Psoas muscle (tissue), 8 donors: Measurements from ENCODE around the gene DSG3. TPM values are rescaled to one million over a fixed set of nuclear protein-coding genes. Genes with fewer than 3 reads are reported as not detected.

Experiments
- ATAC-seq, 4 donors: fragments of 200-7000 bp; cut with Tn5 transposase; one replicate each; pipeline ENCODE4 v1.9.1; 2020; ENCODE audit warnings: moderate library complexity in 3 of 4, mild to moderate bottlenecking in 2 of 4
- DNase-seq, 2 donors: peaks; one replicate each; pipeline ENCODE4 v3.0.0-alpha.2; 2020
- H3K27ac ChIP-seq: fragments of 200-600 bp; one replicate; pipeline ENCODE4 v1.8.0; 2022
- H3K27me3 ChIP-seq, 3 donors: fragments of 200-600 bp in 1 of 3; one replicate each; pipeline versions ENCODE4 v1.6.1 to v1.8.0; 2013 to 2022; ENCODE audit warnings: low read length in 2 of 3, mild to moderate bottlenecking in 2 of 3, moderate library complexity in 1 of 3; ENCODE audit not compliant: insufficient read depth in 3 of 3
- H3K36me3 ChIP-seq, 2 donors: fragments of 200-600 bp in 1 of 2; one replicate each; pipeline versions ENCODE4 v1.6.1 to v1.8.0; 2013 to 2022; ENCODE audit warnings: low read depth in 1 of 2, mild to moderate bottlenecking in 1 of 2, moderate library complexity in 1 of 2; ENCODE audit not compliant: insufficient read depth in 1 of 2
- H3K4me1 ChIP-seq: fragments of 200-600 bp; one replicate; pipeline ENCODE4 v1.8.0; 2022
- H3K4me3 ChIP-seq: fragments of 200-600 bp; one replicate; pipeline ENCODE4 v1.8.0; 2022; ENCODE audit warnings: mild to moderate bottlenecking
- H3K9me3 ChIP-seq: fragments of 200-600 bp; one replicate; pipeline ENCODE4 v1.8.0; 2022
- WGBS, 3 donors: extraction: QIAGEN DNeasy Blood & Tissue Kit; methylation state at CpG; one replicate each; pipeline versions ENCODE4 v1.1.6 to v1.1.7; 2013; 5-methylcytosine and 5-hydroxymethylcytosine counted together
- intact Hi-C, 2 donors: fragments of 100-400 bp; cut with DNase I; formaldehyde crosslinking; loops; one replicate each; pipeline versions ENCODE4 v1.11.0 to v1.14.2; 2022
- polyA plus RNA-seq, 3 donors: library from polyadenylated mRNA; stranded (reverse); fragments of 200-250 nt; gene quantifications; one replicate each; pipeline ENCODE4 v1.2.3, GENCODE V29; 2013
- total RNA-seq, 4 donors: library from RNA; stranded (reverse); fragmentation: NEBNext Ultra II Directional in 2 of 4; extraction: Animal tissue kit (Norgen Biotek cat#: 25700) in 2 of 4; gene quantifications; one replicate each; pipeline versions ENCODE4 v1.2.1 to v1.2.4, GENCODE V29; 2021 to 2023
- TF ChIP-seq, protein P1 (sequence below): fragments of 200-600 bp; IDR thresholded peaks from one replicate; pipeline ENCODE4 v1.8.0; 2022; ENCODE audit warnings: antibody characterized with exemption
- donor health status: healthy with polysubstance abuse.
- donor health status: DM: no; HTN: no; CAD: no; lungs with moderate emphysema.
- donor health status: Bipolar disorder and iron deficiency.
- donor health status: healthy.
- donor health status: DM: yes; HTN: yes; CAD: no.
- donor health status: DM: no; HTN: no; CAD: no.
- donor health status: DM: no; HTN: no; CAD: no.
- donor health status: DM: yes; HTN: yes; CAD: no.

DSG3 gene
- total and polyA plus RNA-seq, 7 donors = under 0.01 to 0.04 (median 0.02) TPM; not detected in 3

DNA sequence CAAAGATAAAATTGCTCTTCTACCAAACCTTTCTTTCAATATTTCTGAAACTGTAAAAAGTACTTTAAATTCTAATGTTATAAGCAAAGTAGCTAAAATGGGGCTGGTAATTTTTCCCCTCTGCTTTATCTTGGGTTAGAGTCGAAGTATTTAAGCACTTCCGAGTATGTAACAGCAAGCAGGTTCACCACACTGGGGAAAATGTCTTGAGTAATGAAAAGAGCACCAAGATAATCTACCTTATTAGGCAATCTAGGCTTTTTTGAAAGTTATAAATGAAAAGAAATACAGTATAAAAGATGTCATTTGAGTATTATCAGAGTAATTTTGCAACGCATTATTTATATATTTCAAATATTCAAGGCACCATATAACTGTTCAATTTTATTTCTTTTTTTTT lies 687 bp upstream of the DSG3 start:
- Histone ChIP-seq H3K4me1 (no peaks in the 10 kb centered on the region), H3K36me3 (no peaks in the 10 kb centered on the region), H3K27me3 (peaks cover 0 to 4% (median 0%) of the 10 kb centered on the region in 3 donors), H3K4me3 (no peak overlapping the region), H3K9me3 (no peaks in the 10 kb centered on the region), H3K27ac (no peak overlapping the region)
- TF ChIP-seq, protein P1, sequence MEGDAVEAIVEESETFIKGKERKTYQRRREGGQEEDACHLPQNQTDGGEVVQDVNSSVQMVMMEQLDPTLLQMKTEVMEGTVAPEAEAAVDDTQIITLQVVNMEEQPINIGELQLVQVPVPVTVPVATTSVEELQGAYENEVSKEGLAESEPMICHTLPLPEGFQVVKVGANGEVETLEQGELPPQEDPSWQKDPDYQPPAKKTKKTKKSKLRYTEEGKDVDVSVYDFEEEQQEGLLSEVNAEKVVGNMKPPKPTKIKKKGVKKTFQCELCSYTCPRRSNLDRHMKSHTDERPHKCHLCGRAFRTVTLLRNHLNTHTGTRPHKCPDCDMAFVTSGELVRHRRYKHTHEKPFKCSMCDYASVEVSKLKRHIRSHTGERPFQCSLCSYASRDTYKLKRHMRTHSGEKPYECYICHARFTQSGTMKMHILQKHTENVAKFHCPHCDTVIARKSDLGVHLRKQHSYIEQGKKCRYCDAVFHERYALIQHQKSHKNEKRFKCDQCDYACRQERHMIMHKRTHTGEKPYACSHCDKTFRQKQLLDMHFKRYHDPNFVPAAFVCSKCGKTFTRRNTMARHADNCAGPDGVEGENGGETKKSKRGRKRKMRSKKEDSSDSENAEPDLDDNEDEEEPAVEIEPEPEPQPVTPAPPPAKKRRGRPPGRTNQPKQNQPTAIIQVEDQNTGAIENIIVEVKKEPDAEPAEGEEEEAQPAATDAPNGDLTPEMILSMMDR = no peak
- WGBS, 3 donors = 88 to 92% (median 89%) methylated on average over 3 of the region's 3 CpGs
- no peak for DNase-seq
- intact Hi-C loops = no loop called here
- ATAC-seq = no peak

DNA sequence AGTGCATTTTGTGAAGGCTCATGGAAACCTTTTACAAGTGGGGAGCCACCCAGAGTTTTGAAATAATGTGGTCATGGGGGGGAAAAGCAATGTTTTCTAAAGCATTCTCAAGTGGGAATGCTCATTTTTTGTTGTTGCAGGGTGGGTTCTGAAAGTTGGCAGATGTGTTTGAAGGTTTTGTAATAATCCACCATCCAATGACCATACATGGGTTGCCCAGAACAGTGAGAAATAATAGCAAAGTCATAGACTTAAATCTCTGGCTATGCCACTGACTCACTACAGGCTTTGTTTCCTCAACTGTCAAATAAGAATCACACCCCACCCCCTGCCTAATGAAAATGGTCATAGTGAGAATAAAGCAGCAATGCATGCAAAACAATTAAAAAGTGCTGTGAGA lies 2.9 kb downstream of the DSG3 start:
- intact Hi-C loops = no loop called here
- Histone ChIP-seq H3K27ac (no peak overlapping the region), H3K4me1 (no peaks in the 10 kb centered on the region), H3K4me3 (no peak overlapping the region), H3K27me3 (no peaks in the 10 kb centered on the region), H3K36me3 (no peaks in the 10 kb centered on the region), H3K9me3 (no peaks in the 10 kb centered on the region)
- ATAC-seq (no peak), DNase-seq (no peak)
- TF ChIP-seq, protein P1 = no peak

DNA sequence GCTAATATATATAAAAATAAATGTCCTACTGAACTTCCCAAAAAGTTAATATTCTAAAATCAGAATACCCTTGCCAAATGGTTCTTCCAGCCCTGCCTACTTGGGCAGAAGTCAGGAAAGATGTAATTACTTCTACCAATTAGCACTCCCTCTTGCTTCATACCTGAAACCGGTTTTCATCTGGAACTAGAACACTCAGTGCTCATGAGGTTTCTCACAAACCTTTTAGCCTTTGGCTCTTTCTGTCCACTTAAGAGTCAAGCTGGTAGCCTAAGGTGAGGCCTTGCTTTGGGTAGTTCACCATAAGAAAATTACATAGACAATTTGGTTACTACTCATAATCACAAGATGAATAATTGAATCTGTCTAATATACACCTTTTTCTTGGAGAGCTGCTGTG lies 4.1 kb downstream of the DSG3 start:
- Histone ChIP-seq H3K36me3 (no peaks in the 10 kb centered on the region), H3K9me3 (no peaks in the 10 kb centered on the region), H3K27ac (no peak overlapping the region), H3K4me1 (no peaks in the 10 kb centered on the region), H3K4me3 (no peak overlapping the region), H3K27me3 (no peaks in the 10 kb centered on the region)
- no peak for DNase-seq
- TF ChIP-seq, protein P1 = no peak
- intact Hi-C loops = no loop called here
- ATAC-seq = no peak
- 85 to 88% (median 86%) methylated on average over 1 of the region's 1 CpG for WGBS, 3 donors

DNA sequence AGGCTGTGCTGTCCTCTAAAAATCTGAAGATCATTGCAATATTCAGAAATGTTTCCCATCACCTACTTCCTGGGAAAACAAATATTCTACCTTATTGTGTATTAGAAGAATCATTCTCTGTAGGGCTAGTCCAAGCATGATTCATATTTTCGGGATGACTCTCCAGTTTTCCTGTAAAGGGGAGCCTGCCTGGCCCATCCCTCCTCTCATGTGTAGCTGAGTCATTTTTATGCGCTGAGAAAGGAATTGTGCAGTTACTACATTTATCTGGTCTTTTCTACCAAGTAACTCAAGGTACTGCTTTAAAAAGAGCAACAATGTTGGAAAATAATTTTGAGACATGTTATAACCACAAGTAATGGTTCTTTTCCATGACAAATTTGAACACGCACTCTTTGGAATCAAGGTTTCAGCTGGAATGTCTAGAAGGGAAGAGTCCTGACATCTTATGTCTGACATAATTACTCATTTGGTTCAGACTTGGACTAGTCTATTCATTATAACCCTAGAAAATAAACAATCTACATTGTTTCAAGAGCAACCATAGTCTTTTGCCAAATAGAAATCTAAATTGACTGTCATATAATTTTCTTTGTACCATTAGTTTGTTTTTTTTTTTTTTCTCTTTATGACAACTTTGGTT lies 6.6 kb downstream of the DSG3 start:
- no peaks in the 10 kb centered on the region for H3K27me3 ChIP-seq
- ATAC-seq = no peak
- TF ChIP-seq, protein P1 = no peak
- no peaks in the 10 kb centered on the region for H3K4me1 ChIP-seq
- intact Hi-C loops = no loop called here
- H3K9me3 ChIP-seq = no peaks in the 10 kb centered on the region
- H3K27ac ChIP-seq = no peak overlapping the region
- H3K4me3 ChIP-seq = no peak overlapping the region
- H3K36me3 ChIP-seq = no peaks in the 10 kb centered on the region
- 52 to 87% (median 76%) methylated on average over 3 of the region's 3 CpGs for WGBS, 3 donors
- no peak for DNase-seq

DNA sequence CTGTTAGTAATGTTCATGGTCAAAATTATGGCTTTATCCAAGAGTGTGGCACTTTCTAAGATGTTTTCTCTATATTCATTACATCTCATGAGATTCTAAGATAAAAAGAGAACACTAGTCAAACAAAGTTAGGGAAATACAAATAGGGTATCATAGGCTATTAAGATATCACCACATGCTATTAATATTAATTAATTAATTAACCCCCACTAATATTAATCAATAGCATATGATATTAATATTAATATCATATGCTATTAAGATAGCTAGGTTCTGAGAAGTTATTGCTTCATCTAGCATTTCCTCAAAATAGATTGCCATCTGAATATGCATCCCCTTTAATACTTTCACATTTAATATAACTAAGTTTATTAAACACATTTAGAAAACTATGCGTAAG lies 22.1 kb downstream of the DSG3 start:
- ATAC-seq (no peak), DNase-seq (no peak)
- Histone ChIP-seq H3K36me3 (no peaks in the 10 kb centered on the region), H3K27ac (no peak overlapping the region), H3K9me3 (no peaks in the 10 kb centered on the region), H3K4me3 (no peak overlapping the region), H3K27me3 (no peaks in the 10 kb centered on the region), H3K4me1 (no peaks in the 10 kb centered on the region)
- intact Hi-C loops = no loop called here
- 97 to 99% (median 98%) methylated on average over 1 of the region's 1 CpG for WGBS, 3 donors
- TF ChIP-seq, protein P1 = no peak
